Mesendoderm (in vitro differentiated cells): Measurements from ENCODE around the gene NEUROG1.

Experiments
- DNase-seq: peaks from one replicate; pipeline ENCODE4 v3.0.0; 2013
- H2AK5ac ChIP-seq: 2 replicates; pipeline ENCODE4 v1.6.1; 2013; ENCODE audit warnings: low read length, inconsistent platforms
- H2BK120ac ChIP-seq: 2 replicates; pipeline ENCODE4 v1.6.1; 2013; ENCODE audit warnings: low read depth, mild to moderate bottlenecking, low read length, moderate library complexity, mixed read lengths
- H2BK15ac ChIP-seq: replicated peaks from 2 replicates; pipeline ENCODE4 v1.6.1; 2013; ENCODE audit warnings: low read depth, mild to moderate bottlenecking, moderate library complexity
- H2BK5ac ChIP-seq: 2 replicates; pipeline ENCODE4 v1.6.1; 2013; ENCODE audit warnings: low read length, inconsistent platforms
- H3K18ac ChIP-seq: 2 replicates; pipeline ENCODE4 v1.6.1; 2013; ENCODE audit warnings: mild to moderate bottlenecking, low read length, mixed read lengths
- H3K23ac ChIP-seq: one replicate; pipeline ENCODE4 v1.6.1; 2013; ENCODE audit warnings: low read length
- H3K27ac ChIP-seq: 2 replicates; pipeline ENCODE4 v1.5.1; 2013; ENCODE audit warnings: low read depth, mild to moderate bottlenecking, inconsistent platforms, low read length, moderate library complexity
- H3K27me3 ChIP-seq: 2 replicates; pipeline ENCODE4 v1.6.1; 2013; ENCODE audit warnings: low read length, control low read depth, mild to moderate bottlenecking, inconsistent platforms; ENCODE audit not compliant: insufficient read depth, poor library complexity
- H3K36me3 ChIP-seq: 2 replicates; pipeline ENCODE4 v1.6.1; 2013; ENCODE audit warnings: low read length, inconsistent platforms; ENCODE audit not compliant: control insufficient read depth, insufficient read depth
- H3K4ac ChIP-seq: one replicate; pipeline ENCODE4 v1.6.1; 2013; ENCODE audit warnings: low read depth, mild to moderate bottlenecking, low read length, moderate library complexity
- H3K4me1 ChIP-seq: 2 replicates; pipeline ENCODE4 v1.6.1; 2013; ENCODE audit warnings: low read depth, low read length, inconsistent platforms; ENCODE audit not compliant: control insufficient read depth
- H3K4me2 ChIP-seq: 2 replicates; pipeline ENCODE4 v1.6.1; 2013; ENCODE audit warnings: low read length
- H3K4me3 ChIP-seq: 2 replicates; pipeline ENCODE4 v1.5.1; 2013; ENCODE audit warnings: mild to moderate bottlenecking, low read length
- H3K56ac ChIP-seq: one replicate; pipeline ENCODE4 v1.6.1; 2013; ENCODE audit warnings: low read length
- H3K79me1 ChIP-seq: 2 replicates; pipeline ENCODE4 v1.6.1; 2013; ENCODE audit warnings: low read length, inconsistent platforms
- H3K79me2 ChIP-seq: 2 replicates; pipeline ENCODE4 v1.6.1; 2013; ENCODE audit warnings: mild to moderate bottlenecking, low read length; ENCODE audit not compliant: control insufficient read depth, insufficient read depth
- H3K9ac ChIP-seq: 2 replicates; pipeline ENCODE4 v1.6.1; 2013; ENCODE audit warnings: low read length, inconsistent platforms
- H4K5ac ChIP-seq: one replicate; pipeline ENCODE4 v1.6.1; 2013; ENCODE audit warnings: low read length
- H4K8ac ChIP-seq: one replicate; pipeline ENCODE4 v1.6.1; 2013; ENCODE audit warnings: low read depth, mild to moderate bottlenecking, control low read depth, low read length, moderate library complexity
- WGBS: extraction: QIAGEN DNeasy Blood & Tissue Kit; methylation state at CpG from one replicate; pipeline ENCODE4 v1.1.7; 2013; ENCODE audit warnings: low lambda C conversion rate, missing lambda C conversion rate; ENCODE audit not compliant: insufficient coverage; ENCODE audit errors: extremely low coverage; 5-methylcytosine and 5-hydroxymethylcytosine counted together

The NEUROG1 gene

DNA sequence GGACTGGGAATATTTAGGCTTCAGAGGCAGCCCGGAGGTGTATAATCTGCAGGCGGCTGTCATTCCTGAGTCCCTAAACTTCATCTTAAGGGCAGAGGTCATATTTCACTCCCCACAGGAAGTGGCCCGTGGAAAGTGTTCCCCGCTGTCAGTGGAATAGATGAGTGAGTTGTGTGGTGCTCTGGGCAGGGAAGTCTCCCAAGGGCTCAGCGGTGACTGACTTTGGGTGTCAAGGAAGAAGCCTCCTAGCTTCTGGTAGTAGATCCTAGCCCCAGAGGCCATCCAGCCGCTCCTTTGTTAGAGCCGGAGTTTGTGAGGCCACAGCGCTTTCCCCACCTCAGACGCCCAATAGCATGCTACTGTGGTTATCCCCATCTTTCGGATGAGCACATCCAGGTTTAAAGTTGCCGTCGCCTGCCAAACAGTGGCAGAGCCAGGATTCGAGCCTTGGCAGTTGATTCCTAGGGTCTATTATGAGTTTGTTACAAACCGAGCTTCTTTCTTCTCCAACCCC is 44.7 kb downstream of the NEUROG1 start:
- no peak overlapping the region for H3K9ac ChIP-seq
- H3K4me3 ChIP-seq, result no peak overlapping the region
- H4K5ac ChIP-seq, result no peak overlapping the region
- no peak overlapping the region for H2BK120ac ChIP-seq
- no CpG with 5 or more reads among the region's 14 CpGs for WGBS
- H3K36me3 ChIP-seq, result no peaks in the 10 kb centered on the region
- H3K79me2 ChIP-seq, result no peaks in the 10 kb centered on the region
- no peak overlapping the region for H3K56ac ChIP-seq
- no peaks in the 10 kb centered on the region for H3K79me1 ChIP-seq
- H3K4me2 ChIP-seq, result no peak overlapping the region
- peaks cover 77% of the 10 kb centered on the region for H3K27me3 ChIP-seq
- H2BK15ac ChIP-seq, result no peak overlapping the region
- H2AK5ac ChIP-seq, result no peak overlapping the region
- no peak overlapping the region for H3K4ac ChIP-seq
- H4K8ac ChIP-seq, result no peak overlapping the region
- no peak overlapping the region for H3K18ac ChIP-seq
- H3K23ac ChIP-seq, result no peak overlapping the region
- no peak overlapping the region for H3K27ac ChIP-seq
- no peak for DNase-seq
- no peak overlapping the region for H2BK5ac ChIP-seq
- H3K4me1 ChIP-seq, result no peaks in the 10 kb centered on the region

DNA sequence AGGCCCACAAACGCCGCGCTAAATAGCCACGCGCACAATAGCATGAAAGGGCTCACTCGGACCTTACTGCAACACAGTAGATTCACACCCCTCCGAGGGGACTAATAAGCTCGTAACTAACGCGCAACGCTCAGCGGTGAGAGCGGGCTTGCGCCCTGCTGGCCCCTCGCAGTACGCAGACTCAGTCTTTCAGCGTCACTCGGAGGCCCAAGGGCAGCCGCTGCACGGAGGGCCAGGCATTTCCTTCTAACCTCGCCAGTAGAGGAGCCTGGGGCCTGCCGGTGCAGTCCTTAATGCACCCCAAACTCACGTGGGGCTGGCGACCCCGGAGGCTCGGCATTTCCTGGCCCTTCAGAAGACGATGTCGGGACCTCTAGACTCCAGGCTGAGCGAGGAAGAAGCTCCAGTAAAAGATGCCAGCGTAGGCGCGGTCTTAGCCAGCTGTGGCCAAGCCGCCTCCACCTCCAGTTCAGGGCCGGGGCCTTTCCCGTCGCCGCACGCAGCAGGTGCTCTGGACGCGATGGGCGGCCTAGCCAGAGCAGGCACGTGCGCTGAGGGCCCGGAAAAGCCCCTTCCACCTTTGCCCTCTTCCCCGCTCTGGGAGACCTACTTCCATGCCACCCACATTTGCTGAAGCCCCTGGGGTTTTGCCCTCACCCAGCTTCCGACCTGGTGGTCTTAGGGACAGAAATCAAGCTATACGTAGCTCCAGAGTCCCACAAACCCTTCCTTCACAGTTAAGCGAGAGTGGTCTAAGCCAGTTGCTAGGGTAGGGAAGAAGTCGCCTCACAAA is 45.3 kb downstream of the NEUROG1 start:
- no peaks in the 10 kb centered on the region for H3K4me1 ChIP-seq
- H3K4me2 ChIP-seq, result no peak overlapping the region
- H2BK5ac ChIP-seq, result no peak overlapping the region
- DNase-seq, result no peak
- no peak overlapping the region for H4K5ac ChIP-seq
- H2AK5ac ChIP-seq, result no peak overlapping the region
- H3K4ac ChIP-seq, result no peak overlapping the region
- WGBS, result no CpG with 5 or more reads among the region's 49 CpGs
- H3K4me3 ChIP-seq, result no peak overlapping the region
- no peak overlapping the region for H3K23ac ChIP-seq
- no peak overlapping the region for H3K27ac ChIP-seq
- no peaks in the 10 kb centered on the region for H3K79me1 ChIP-seq
- H2BK15ac ChIP-seq, result no peak overlapping the region
- H2BK120ac ChIP-seq, result no peak overlapping the region
- H3K36me3 ChIP-seq, result no peaks in the 10 kb centered on the region
- no peak overlapping the region for H3K18ac ChIP-seq
- no peak overlapping the region for H4K8ac ChIP-seq
- no peak overlapping the region for H3K56ac ChIP-seq
- no peak overlapping the region for H3K9ac ChIP-seq
- H3K79me2 ChIP-seq, result no peaks in the 10 kb centered on the region
- peaks cover 82% of the 10 kb centered on the region for H3K27me3 ChIP-seq

DNA sequence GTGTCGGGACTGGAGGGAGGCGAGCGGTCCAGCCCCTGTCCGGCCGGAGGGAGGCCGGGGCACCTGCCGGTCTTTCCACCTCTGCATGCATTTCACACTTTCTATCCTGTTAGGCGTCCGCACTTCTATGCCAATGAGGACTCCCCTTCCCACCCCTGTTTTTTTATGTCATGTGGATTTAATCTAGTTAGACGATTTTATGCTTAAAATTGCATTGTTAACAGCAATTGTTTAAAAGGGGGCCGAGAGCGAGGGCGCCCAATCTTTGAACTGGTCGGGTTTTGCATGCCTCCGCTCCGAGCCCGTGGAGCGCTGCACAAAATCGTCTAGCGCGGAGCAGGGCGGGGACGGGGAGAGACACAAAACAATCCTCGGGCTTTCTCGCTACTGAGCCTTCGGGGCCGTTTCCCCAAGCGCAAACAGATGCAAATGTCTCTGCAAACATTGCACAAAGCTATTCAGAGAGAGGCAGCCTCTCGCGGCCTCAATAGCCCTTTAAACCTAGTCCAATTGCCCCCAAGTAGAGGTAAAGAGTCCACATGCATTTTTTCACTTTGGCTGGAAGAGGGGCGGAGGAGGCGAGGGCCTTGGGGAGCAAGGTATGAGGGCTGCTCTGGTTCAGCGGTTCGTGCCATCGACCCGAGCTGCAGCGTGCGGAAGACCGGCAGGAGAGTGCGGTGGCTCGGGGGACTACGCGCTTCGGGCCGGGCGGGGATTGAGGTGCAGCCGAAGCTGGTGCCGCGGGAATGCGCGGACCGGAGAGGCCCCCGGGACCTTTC is 46.1 kb downstream of the NEUROG1 start:
- Histone ChIP-seq H3K79me1 (no peaks in the 10 kb centered on the region), H3K23ac (no peak overlapping the region)

DNA sequence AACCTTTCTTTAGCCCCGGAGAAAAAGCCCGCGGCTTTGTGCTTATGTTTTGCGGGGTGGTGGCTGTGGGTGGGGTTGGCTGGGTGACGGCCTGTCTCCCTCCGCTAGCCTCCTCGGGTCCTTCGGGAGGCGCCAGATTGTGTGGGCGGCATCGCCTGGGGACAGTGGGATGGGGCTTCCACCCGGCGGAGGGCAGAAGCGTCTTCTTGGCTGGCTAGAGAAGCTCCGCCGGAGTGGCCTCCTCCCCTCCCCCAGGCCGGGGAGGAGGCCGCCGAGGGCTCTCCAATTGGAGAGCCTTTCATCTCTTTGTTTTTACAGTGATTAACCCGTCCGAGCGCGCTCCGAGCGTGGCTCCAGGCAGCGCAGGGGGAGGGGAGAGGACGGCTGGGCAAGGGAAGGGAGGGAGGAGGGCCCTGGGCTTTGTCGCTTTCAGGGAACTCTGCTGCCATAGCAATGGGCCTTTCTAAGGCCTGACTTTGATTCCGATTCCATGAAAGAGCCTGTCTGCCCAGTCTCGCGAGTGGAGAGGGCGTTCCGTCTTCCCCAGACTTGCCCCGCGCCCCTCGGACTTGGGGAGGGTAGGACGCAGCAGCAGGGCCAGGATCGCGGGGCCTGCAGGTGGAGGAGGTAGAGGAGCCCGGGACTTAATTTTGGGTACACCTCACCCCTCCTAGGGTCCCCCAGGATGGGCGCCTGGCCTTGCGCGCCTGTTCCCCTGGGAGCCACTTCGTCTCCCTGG is 46.9 kb downstream of the NEUROG1 start:
- DNase-seq, result peak; percentile 91
- WGBS, result no CpG with 5 or more reads among the region's 44 CpGs
- no peak overlapping the region for H2BK120ac ChIP-seq
- H3K4me3 ChIP-seq, result no peak overlapping the region
- no peaks in the 10 kb centered on the region for H3K36me3 ChIP-seq
- H3K4me1 ChIP-seq, result no peaks in the 10 kb centered on the region
- H3K79me1 ChIP-seq, result no peaks in the 10 kb centered on the region
- H2AK5ac ChIP-seq, result no peak overlapping the region
- no peak overlapping the region for H3K4ac ChIP-seq
- H4K5ac ChIP-seq, result no peak overlapping the region
- no peak overlapping the region for H3K9ac ChIP-seq
- H2BK15ac ChIP-seq, result no peak overlapping the region
- H3K27me3 ChIP-seq, result peaks cover 76% of the 10 kb centered on the region
- no peak overlapping the region for H3K18ac ChIP-seq
- H3K56ac ChIP-seq, result no peak overlapping the region
- H3K79me2 ChIP-seq, result no peaks in the 10 kb centered on the region
- no peak overlapping the region for H3K23ac ChIP-seq
- no peak overlapping the region for H3K27ac ChIP-seq
- H4K8ac ChIP-seq, result no peak overlapping the region
- H3K4me2 ChIP-seq, result peak overlapping the region; percentile 29
- no peak overlapping the region for H2BK5ac ChIP-seq

More for the DNA sequence above, 46.1 kb downstream of the NEUROG1 start:
- H3K4me3 ChIP-seq, result no peak overlapping the region
- no peak overlapping the region for H3K56ac ChIP-seq
- H3K27ac ChIP-seq, result no peak overlapping the region
- H3K79me2 ChIP-seq, result no peaks in the 10 kb centered on the region
- DNase-seq, result no peak
- no peak overlapping the region for H2AK5ac ChIP-seq
- H3K4ac ChIP-seq, result no peak overlapping the region
- no peak overlapping the region for H4K8ac ChIP-seq
- H3K36me3 ChIP-seq, result no peaks in the 10 kb centered on the region
- WGBS, result no CpG with 5 or more reads among the region's 53 CpGs
- no peak overlapping the region for H2BK5ac ChIP-seq
- H3K18ac ChIP-seq, result no peak overlapping the region
- peaks cover 80% of the 10 kb centered on the region for H3K27me3 ChIP-seq
- H3K4me1 ChIP-seq, result no peaks in the 10 kb centered on the region
- H3K4me2 ChIP-seq, result no peak overlapping the region
- H2BK120ac ChIP-seq, result no peak overlapping the region
- H4K5ac ChIP-seq, result no peak overlapping the region
- no peak overlapping the region for H3K9ac ChIP-seq
- H2BK15ac ChIP-seq, result no peak overlapping the region

DNA sequence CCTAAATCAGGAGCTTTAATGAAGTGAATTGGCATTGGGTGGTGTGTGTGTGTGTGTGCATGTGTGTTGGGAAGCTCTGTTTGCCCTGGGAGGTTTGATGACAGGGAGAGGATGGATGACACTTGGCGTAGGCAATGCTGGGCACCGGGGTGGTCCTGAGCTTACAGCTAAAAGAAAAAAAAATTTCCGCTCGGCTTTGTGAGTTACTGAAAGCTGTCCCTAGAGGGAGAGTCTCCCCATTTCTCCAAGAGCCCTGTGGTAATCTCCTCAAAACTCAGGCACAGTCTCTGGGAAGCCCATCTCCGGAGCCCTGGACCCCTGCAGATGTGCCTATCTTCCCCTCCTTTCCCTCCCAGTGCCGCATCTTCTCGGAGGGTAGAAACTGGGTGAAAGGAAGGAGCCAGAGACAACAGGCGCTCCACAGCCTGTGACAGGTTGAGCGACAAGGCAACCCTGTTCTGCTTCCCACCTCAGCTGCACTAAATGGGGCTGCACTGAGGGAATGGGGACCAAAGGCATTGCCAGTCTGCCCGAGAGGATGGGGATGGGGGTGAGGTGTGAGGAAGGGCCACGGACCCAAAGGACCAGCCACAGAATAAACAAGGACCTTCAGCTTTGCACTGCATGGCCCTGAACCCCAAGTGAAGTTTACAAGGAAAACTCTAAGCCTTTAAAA is 47.8 kb downstream of the NEUROG1 start:
- H3K18ac ChIP-seq, result no peak overlapping the region
- no peaks in the 10 kb centered on the region for H3K79me2 ChIP-seq
- H3K4me1 ChIP-seq, result no peaks in the 10 kb centered on the region
- H3K27ac ChIP-seq, result no peak overlapping the region
- no CpG with 5 or more reads among the region's 11 CpGs for WGBS
- no peak overlapping the region for H3K4ac ChIP-seq
- H3K4me3 ChIP-seq, result no peak overlapping the region
- DNase-seq, result no peak
- no peak overlapping the region for H4K5ac ChIP-seq
- H3K23ac ChIP-seq, result no peak overlapping the region
- no peak overlapping the region for H2AK5ac ChIP-seq
- H3K36me3 ChIP-seq, result no peaks in the 10 kb centered on the region
- no peak overlapping the region for H2BK120ac ChIP-seq
- no peak overlapping the region for H3K4me2 ChIP-seq
- H2BK15ac ChIP-seq, result no peak overlapping the region
- H2BK5ac ChIP-seq, result no peak overlapping the region
- peaks cover 74% of the 10 kb centered on the region for H3K27me3 ChIP-seq
- H3K79me1 ChIP-seq, result no peaks in the 10 kb centered on the region
- no peak overlapping the region for H3K9ac ChIP-seq
- H3K56ac ChIP-seq, result no peak overlapping the region
- no peak overlapping the region for H4K8ac ChIP-seq
